22Rv1 (cell line): Measurements from ENCODE around the gene TMEM51.

Source experiments
- ZFX ChIP-seq: fragments of 450-650 bp; IDR thresholded peaks from 2 replicates; pipeline ENCODE4 v1.6.1; 2017; ENCODE audit warnings: antibody characterized with exemption, borderline replicate concordance
- TF ChIP-seq, protein P1 (sequence below): fragments of 450-650 bp; IDR thresholded peaks from 2 replicates; pipeline ENCODE4 v1.5.1; 2017; ENCODE audit warnings: mild to moderate bottlenecking

DNA sequence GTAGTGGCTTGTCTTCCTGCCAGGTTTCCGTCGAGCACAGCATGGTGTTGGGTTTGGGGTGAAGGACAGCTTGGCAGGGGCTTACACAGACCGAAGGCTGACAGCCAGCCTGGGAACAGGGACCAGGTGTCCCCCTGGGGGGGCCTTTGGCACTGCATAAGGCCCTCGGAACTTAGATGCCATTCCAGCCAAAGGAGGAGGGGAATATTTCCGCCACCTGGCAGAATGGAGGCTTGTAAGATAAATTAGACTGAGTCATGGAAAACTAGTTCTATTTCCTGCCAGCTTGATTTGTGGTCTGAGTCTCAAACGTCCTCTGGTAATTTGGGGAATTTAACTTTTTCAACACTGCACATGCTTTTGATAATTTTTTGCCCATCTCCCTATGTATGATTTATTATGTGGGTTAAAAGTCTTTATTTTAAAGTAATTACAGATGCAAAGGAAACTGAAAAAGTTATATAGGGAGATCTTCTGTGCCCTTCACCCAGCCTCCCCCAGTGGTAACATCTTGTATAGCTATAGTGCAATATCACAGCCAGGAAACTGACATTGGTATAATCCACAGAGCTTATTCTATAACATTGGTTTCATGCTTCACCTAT lies 11.5 kb upstream of the TMEM51 start:
- TF ChIP-seq, protein P1, sequence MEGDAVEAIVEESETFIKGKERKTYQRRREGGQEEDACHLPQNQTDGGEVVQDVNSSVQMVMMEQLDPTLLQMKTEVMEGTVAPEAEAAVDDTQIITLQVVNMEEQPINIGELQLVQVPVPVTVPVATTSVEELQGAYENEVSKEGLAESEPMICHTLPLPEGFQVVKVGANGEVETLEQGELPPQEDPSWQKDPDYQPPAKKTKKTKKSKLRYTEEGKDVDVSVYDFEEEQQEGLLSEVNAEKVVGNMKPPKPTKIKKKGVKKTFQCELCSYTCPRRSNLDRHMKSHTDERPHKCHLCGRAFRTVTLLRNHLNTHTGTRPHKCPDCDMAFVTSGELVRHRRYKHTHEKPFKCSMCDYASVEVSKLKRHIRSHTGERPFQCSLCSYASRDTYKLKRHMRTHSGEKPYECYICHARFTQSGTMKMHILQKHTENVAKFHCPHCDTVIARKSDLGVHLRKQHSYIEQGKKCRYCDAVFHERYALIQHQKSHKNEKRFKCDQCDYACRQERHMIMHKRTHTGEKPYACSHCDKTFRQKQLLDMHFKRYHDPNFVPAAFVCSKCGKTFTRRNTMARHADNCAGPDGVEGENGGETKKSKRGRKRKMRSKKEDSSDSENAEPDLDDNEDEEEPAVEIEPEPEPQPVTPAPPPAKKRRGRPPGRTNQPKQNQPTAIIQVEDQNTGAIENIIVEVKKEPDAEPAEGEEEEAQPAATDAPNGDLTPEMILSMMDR: no peak
- no peak for TF ChIP-seq ZFX
